K562 (cell line): Measurements from ENCODE around the gene LEMD1. TPM values are rescaled to one million over a fixed set of nuclear protein-coding genes. Genes with fewer than 3 reads are reported as not detected.

Source experiments
- ARNT ChIP-seq, 2 experiments: fragments of 450-650 bp; IDR thresholded peaks; 2 replicates each; pipeline ENCODE4 v1.6.1; 2016; ENCODE audit warnings: mild to moderate bottlenecking in 1 of 2
- CEBPB ChIP-seq: fragments of 450-650 bp; IDR thresholded peaks from 2 replicates; pipeline ENCODE4 v1.6.1; 2016; ENCODE audit warnings: missing genetic modification characterization, missing compliant biosample characterization
- CREBBP ChIP-seq: IDR thresholded peaks from one replicate; pipeline ENCODE4 v1.6.1; 2012; ENCODE audit warnings: low read depth, mild to moderate bottlenecking, control low read depth, inconsistent platforms, low read length
- CTBP1 ChIP-seq: fragments of 450-650 bp; IDR thresholded peaks from 2 replicates; pipeline ENCODE4 v1.6.1; 2016; ENCODE audit warnings: borderline replicate concordance
- ERF ChIP-seq: fragments of 450-650 bp; formaldehyde crosslinking; IDR thresholded peaks from 2 replicates; pipeline ENCODE4 v1.4.0; 2020; ENCODE audit warnings: mild to moderate bottlenecking, mixed read lengths
- FOXJ3 ChIP-seq: sonication (generic); formaldehyde crosslinking; IDR thresholded peaks from 2 replicates; pipeline ENCODE4 v1.4.0; 2020; ENCODE audit warnings: mild to moderate bottlenecking, missing genetic modification reagents
- FOXP1 ChIP-seq: sonication (generic); formaldehyde crosslinking; IDR thresholded peaks from 2 replicates; pipeline ENCODE4 v1.8.0; 2022; ENCODE audit warnings: mild to moderate bottlenecking, missing genetic modification reagents
- HNRNPL ChIP-seq: fragments of 200-400 bp; formaldehyde crosslinking; IDR thresholded peaks from 2 replicates; pipeline ENCODE4 v1.6.1; 2017; ENCODE audit warnings: low read depth, mild to moderate bottlenecking, low read length
- IRF2 ChIP-seq: sonication (generic); formaldehyde crosslinking; IDR thresholded peaks from 2 replicates; pipeline ENCODE4 v1.8.1; 2022; ENCODE audit warnings: mild to moderate bottlenecking, missing genetic modification reagents
- JUND ChIP-seq, 2 experiments: IDR thresholded peaks; 2 replicates in 1 of 2; 3 replicates in 1 of 2; pipeline ENCODE4 v1.6.1; 2011; ENCODE audit warnings: borderline replicate concordance in 2 of 2, low read depth in 2 of 2, low read length in 2 of 2, improper control_type of control experiment in 1 of 2, missing biosample characterization in 1 of 2, missing genetic modification characterization in 1 of 2, missing genetic modification reagents in 1 of 2
- MCM3 ChIP-seq: fragments of 450-650 bp; IDR thresholded peaks from 2 replicates; pipeline ENCODE4 v1.6.1; 2016
- NFE2 ChIP-seq: IDR thresholded peaks from 2 replicates; pipeline ENCODE4 v1.6.1; 2014; ENCODE audit warnings: antibody characterized with exemption, low read depth
- NR3C1 ChIP-seq: sonication (generic); formaldehyde crosslinking; IDR thresholded peaks from 2 replicates; pipeline ENCODE4 v1.8.1; 2022; ENCODE audit warnings: missing genetic modification reagents
- XRCC5 ChIP-seq: fragments of 200-400 bp; formaldehyde crosslinking; IDR thresholded peaks from 2 replicates; pipeline ENCODE4 v1.6.1; 2017; ENCODE audit warnings: low read depth, mild to moderate bottlenecking, low read length
- ZBTB8A ChIP-seq: fragments of 450-650 bp; IDR thresholded peaks from 2 replicates; pipeline ENCODE4 v1.6.1; 2018; ENCODE audit warnings: mild to moderate bottlenecking, moderate library complexity; ENCODE audit not compliant: partially characterized antibody
- ZEB2 ChIP-seq: fragments of 450-650 bp; IDR thresholded peaks from 2 replicates; pipeline ENCODE4 v1.6.1; 2016
- ZFP36 ChIP-seq: fragments of 150-350 bp; IDR thresholded peaks from 2 replicates; pipeline ENCODE4 v1.6.1; 2018; ENCODE audit warnings: low read length, low read depth; ENCODE audit not compliant: partially characterized antibody
- ZKSCAN1 ChIP-seq: fragments of 150-350 bp; IDR thresholded peaks from 2 replicates; pipeline ENCODE4 v1.6.1; 2016; ENCODE audit warnings: low read depth, low read length
- ZNF212 ChIP-seq: fragments of 450-650 bp; formaldehyde crosslinking; IDR thresholded peaks from 2 replicates; pipeline ENCODE4 v1.4.0; 2020; ENCODE audit warnings: mild to moderate bottlenecking
- ZNF282 ChIP-seq: sonication (generic); formaldehyde crosslinking; IDR thresholded peaks from 2 replicates; pipeline ENCODE4 v1.8.1; 2023; ENCODE audit warnings: missing genetic modification reagents
- ZNF311 ChIP-seq: fragments of 250-450 bp; sonication (Bioruptor Pico); IDR thresholded peaks from 2 replicates; pipeline ENCODE4 v1.4.0; 2020; ENCODE audit warnings: mild to moderate bottlenecking, moderate library complexity
- ZNF75A ChIP-seq: fragments of 450-650 bp; formaldehyde crosslinking; IDR thresholded peaks from 2 replicates; pipeline ENCODE4 v1.4.0; 2020; ENCODE audit warnings: mild to moderate bottlenecking
- polyA plus RNA-seq, 8 experiments: library from polyadenylated mRNA; depleted of rRNA in 4 of 8; stranded (reverse) in 5 of 8; unstranded in 3 of 8; fragments of >200 nt; fragmentation: Nextera tagmentation in 2 of 8; fragmentation: Illumina TruSeq in 1 of 8; extraction: Ambion mirVana in 2 of 8; extraction: Trizol in 1 of 8; gene quantifications; 2 replicates each; pipeline versions ENCODE4 v1.2.1 to v1.2.3, GENCODE V29; 2011 to 2014; ENCODE audit warnings: inconsistent platforms in 1 of 8, missing spikeins in 1 of 8
- total RNA-seq, 7 experiments: library from RNA; depleted of rRNA in 6 of 7; stranded (reverse); fragments of >200 nt in 6 of 7; fragmentation: Illumina TruSeq in 2 of 7; extraction: Trizol in 2 of 7; gene quantifications; 2 replicates each; pipeline versions ENCODE4 v1.2.1 to v1.2.3, GENCODE V29; 2011 to 2021; ENCODE audit warnings: low replicate concordance in 1 of 7
- TF ChIP-seq, protein P1 (sequence below): fragments of 250-450 bp; sonication (Bioruptor Pico); IDR thresholded peaks from 2 replicates; pipeline ENCODE4 v1.8.0; 2022; ENCODE audit warnings: moderate library complexity, mild to moderate bottlenecking, inconsistent platforms
- TF ChIP-seq, protein P2 (sequence below): sonication (generic); formaldehyde crosslinking; IDR thresholded peaks from 2 replicates; pipeline ENCODE4 v1.8.1; 2023; ENCODE audit warnings: missing genetic modification reagents, mild to moderate bottlenecking, borderline replicate concordance

The LEMD1 gene
- total and polyA plus RNA-seq, 9 of the 15 experiments (the other 6 are each of a cell fraction or from before 2014, with no cell fraction given) = 0.11 to 2.4 (median 0.57) TPM; not detected in 1

DNA sequence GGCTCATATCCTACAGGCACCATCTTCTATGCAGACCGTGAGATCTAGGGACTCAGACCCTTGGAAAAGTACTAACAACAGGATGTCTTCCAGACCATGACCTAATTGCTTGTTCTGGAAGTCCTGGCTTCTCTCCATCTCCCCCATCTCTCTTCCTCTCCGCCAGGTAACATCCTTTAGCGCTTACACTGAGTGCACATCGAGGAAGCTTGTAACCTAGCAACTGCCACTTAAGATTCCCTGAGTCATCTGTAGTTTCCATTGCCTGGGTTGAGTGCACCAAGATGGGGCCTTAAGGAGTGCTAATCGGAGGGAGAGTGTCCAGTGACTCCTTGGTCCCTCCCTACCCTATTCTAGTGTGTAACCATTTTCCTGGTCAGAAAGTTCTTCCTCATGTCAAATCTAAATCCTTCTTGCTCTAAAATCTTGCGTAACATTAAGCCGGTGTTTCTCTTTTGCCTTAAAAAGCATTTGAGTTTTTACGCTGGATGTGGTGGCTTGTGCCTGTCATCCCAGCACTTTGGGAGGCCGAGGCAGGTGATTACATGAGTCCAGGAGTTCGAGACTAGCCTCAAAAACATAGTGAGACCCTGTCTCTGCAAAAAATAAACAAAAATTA, 74.8 kb downstream of the LEMD1 start (continued):
- TF ChIP-seq ZBTB8A (no peak), ARNT (IDR thresholded peaks at IDR 0.05) (no peak), IRF2 (CRISPR knock-in tag) (no peak), CTBP1 (peak; percentile 61), XRCC5 (no peak), CEBPB (tag) (peak; percentile 83), FOXP1 (CRISPR knock-in tag) (no peak), FOXJ3 (CRISPR knock-in tag) (no peak), CREBBP (no peak), HNRNPL (no peak), JUND (IDR thresholded peaks at IDR 0.05; ENCODE audit: borderline replicate concordance, low read depth, low read length) (no peak), JUND (tag; IDR thresholded peaks at IDR 0.05; ENCODE audit: borderline replicate concordance, low read depth, low read length) (no peak), ZNF212 (CRISPR knock-in tag) (no peak), MCM3 (no peak), ZEB2 (no peak), ZNF282 (CRISPR knock-in tag) (no peak), ZFP36 (no peak), ZKSCAN1 (no peak), ERF (CRISPR knock-in tag) (no peak), NFE2 (peak; percentile 68), ZNF311 (CRISPR knock-in tag) (no peak), ZNF75A (CRISPR knock-in tag) (no peak), NR3C1 (CRISPR knock-in tag) (no peak)
- TF ChIP-seq, protein P1, sequence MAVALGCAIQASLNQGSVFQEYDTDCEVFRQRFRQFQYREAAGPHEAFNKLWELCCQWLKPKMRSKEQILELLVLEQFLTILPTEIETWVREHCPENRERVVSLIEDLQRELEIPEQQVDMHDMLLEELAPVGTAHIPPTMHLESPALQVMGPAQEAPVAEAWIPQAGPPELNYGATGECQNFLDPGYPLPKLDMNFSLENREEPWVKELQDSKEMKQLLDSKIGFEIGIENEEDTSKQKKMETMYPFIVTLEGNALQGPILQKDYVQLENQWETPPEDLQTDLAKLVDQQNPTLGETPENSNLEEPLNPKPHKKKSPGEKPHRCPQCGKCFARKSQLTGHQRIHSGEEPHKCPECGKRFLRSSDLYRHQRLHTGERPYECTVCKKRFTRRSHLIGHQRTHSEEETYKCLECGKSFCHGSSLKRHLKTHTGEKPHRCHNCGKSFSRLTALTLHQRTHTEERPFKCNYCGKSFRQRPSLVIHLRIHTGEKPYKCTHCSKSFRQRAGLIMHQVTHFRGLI = no peak
- TF ChIP-seq, protein P2, sequence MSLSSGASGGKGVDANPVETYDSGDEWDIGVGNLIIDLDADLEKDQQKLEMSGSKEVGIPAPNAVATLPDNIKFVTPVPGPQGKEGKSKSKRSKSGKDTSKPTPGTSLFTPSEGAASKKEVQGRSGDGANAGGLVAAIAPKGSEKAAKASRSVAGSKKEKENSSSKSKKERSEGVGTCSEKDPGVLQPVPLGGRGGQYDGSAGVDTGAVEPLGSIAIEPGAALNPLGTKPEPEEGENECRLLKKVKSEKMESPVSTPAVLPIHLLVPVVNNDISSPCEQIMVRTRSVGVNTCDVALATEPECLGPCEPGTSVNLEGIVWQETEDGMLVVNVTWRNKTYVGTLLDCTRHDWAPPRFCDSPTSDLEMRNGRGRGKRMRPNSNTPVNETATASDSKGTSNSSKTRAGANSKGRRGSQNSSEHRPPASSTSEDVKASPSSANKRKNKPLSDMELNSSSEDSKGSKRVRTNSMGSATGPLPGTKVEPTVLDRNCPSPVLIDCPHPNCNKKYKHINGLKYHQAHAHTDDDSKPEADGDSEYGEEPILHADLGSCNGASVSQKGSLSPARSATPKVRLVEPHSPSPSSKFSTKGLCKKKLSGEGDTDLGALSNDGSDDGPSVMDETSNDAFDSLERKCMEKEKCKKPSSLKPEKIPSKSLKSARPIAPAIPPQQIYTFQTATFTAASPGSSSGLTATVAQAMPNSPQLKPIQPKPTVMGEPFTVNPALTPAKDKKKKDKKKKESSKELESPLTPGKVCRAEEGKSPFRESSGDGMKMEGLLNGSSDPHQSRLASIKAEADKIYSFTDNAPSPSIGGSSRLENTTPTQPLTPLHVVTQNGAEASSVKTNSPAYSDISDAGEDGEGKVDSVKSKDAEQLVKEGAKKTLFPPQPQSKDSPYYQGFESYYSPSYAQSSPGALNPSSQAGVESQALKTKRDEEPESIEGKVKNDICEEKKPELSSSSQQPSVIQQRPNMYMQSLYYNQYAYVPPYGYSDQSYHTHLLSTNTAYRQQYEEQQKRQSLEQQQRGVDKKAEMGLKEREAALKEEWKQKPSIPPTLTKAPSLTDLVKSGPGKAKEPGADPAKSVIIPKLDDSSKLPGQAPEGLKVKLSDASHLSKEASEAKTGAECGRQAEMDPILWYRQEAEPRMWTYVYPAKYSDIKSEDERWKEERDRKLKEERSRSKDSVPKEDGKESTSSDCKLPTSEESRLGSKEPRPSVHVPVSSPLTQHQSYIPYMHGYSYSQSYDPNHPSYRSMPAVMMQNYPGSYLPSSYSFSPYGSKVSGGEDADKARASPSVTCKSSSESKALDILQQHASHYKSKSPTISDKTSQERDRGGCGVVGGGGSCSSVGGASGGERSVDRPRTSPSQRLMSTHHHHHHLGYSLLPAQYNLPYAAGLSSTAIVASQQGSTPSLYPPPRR (CRISPR knock-in tag) = no peak
